PC-3 (cell line): Measurements from ENCODE around the gene ZNF322.
"Not testable (repeated sequence)": the region's sequence is repeated elsewhere in the genome, so short reads cannot be mapped to it uniquely, and the experiment has no call there.

ENCODE experiments used
- CTCF ChIP-seq: fragments of 300-600 bp; sonication (generic); conservative IDR thresholded peaks from 2 replicates; pipeline ENCODE4 v1.5.1; 2017; ENCODE audit warnings: antibody characterized with exemption, low read depth, mild to moderate bottlenecking, low read length
- EZH2phosphoT487 ChIP-seq: fragments of 300-600 bp; sonication (generic); IDR thresholded peaks from 2 replicates; pipeline ENCODE4 v1.6.1; 2018; ENCODE audit warnings: mild to moderate bottlenecking, antibody characterized with exemption, low read length, borderline replicate concordance

DNA sequence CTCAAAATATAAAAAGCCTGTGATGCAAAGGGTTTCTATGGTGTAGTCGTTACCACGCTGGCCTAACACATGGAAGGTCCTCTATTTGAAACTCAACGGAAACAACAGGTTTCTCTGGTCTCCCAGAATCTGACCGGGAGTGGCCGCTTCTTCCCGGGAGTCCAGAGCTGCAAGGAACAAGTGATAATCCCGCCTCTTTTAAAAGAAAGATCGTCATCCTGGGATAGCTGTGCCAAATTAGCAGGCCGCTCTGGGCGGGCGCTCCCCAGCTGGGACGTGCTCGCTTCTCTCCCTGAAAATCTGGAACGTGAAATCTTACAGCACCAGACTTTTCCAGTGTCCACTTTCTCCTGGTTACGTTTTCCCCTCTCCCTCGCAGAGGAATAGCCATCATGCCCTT lies 38.0 kb upstream of the ZNF322 start:
- not testable (repeated sequence) for TF ChIP-seq CTCF, EZH2phosphoT487
